ENCODE measurements around the gene HOXC12.

The HOXC12 gene

GRCh38 chr12:54005853-54006558 lies 51.3 kb downstream of the HOXC12 start:
- H3K4me2 ChIP-seq: peak overlapping the region; percentile 54
- H2AFZ ChIP-seq (ENCODE audit: low read depth): peak overlapping the region; percentile 41; the same call in 1 of the 2 replicates
- no peaks in the 10 kb centered on the region for H4K20me1 ChIP-seq (ENCODE audit: insufficient read depth)
- no peaks in the 10 kb centered on the region for H3K79me2 ChIP-seq (ENCODE audit: insufficient read depth, low read depth)
- H3K4me3 ChIP-seq (IDR thresholded peaks at IDR 0.05; ENCODE audit: insufficient read depth, low read depth, low read length): no peak overlapping the region
- TF ChIP-seq CTCF (conservative IDR thresholded peaks at IDR 0.05; ENCODE audit: low read depth, low read length): peak; percentile 100
- no peak overlapping the region for H3K9ac ChIP-seq
- no peaks in the 10 kb centered on the region for H3K36me3 ChIP-seq (ENCODE audit: insufficient read depth)
- peaks cover 20% of the 10 kb centered on the region for H3K4me1 ChIP-seq (ENCODE audit: low read depth, poor library complexity, severe bottlenecking)
- no peak overlapping the region for H3K27ac ChIP-seq
- peaks cover 98% of the 10 kb centered on the region for H3K27me3 ChIP-seq (ENCODE audit: insufficient read depth, low read depth)

- no peak for TF ChIP-seq CTCF (conservative IDR thresholded peaks at IDR 0.05; ENCODE audit: low read depth, low read length)
- H3K9ac ChIP-seq: no peak overlapping the region
- no peaks in the 10 kb centered on the region for H3K36me3 ChIP-seq (ENCODE audit: insufficient read depth)
- peaks cover 98% of the 10 kb centered on the region for H3K27me3 ChIP-seq (ENCODE audit: insufficient read depth, low read depth)
- H4K20me1 ChIP-seq (ENCODE audit: insufficient read depth): no peaks in the 10 kb centered on the region
- no peaks in the 10 kb centered on the region for H3K79me2 ChIP-seq (ENCODE audit: insufficient read depth, low read depth)
- no peak overlapping the region for H3K4me3 ChIP-seq (IDR thresholded peaks at IDR 0.05; ENCODE audit: insufficient read depth, low read depth, low read length)
- peak overlapping the region; percentile 54 for H3K4me2 ChIP-seq
- H3K27ac ChIP-seq: no peak overlapping the region
- peak overlapping the region; percentile 41; the same call in 1 of the 2 replicates for H2AFZ ChIP-seq (ENCODE audit: low read depth)
- H3K4me1 ChIP-seq (ENCODE audit: low read depth, poor library complexity, severe bottlenecking): peaks cover 27% of the 10 kb centered on the region
Observed at GRCh38 chr12:54006559-54007220, 52.0 kb downstream of the HOXC12 start.

GRCh38 chr12:54007538-54008259 lies 53.0 kb downstream of the HOXC12 start:
- H3K27me3 ChIP-seq (ENCODE audit: insufficient read depth, low read depth): peaks cover 98% of the 10 kb centered on the region

DNA sequence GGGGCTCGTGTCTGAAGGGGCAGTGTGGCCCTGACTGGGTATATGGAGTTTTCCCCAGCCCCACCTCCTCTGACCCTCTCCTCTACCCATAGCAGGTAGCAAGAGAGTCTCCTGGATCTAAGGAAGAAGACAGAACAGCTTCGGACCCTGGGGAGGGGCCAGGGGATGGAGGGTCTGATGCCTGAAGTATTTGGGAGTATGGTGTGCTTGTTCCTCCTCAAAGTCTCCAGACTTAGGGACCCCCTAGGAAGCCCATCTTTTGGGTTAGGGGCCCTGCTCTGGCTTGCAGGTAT lies 53.5 kb downstream of the HOXC12 start:
- no peaks in the 10 kb centered on the region for H3K36me3 ChIP-seq (ENCODE audit: insufficient read depth)
- H3K27me3 ChIP-seq (ENCODE audit: insufficient read depth, low read depth): peaks cover 98% of the 10 kb centered on the region
- no peak overlapping the region for H2AFZ ChIP-seq (ENCODE audit: low read depth)
- H4K20me1 ChIP-seq (ENCODE audit: insufficient read depth): no peaks in the 10 kb centered on the region
- H3K4me2 ChIP-seq: no peak overlapping the region
- no peaks in the 10 kb centered on the region for H3K79me2 ChIP-seq (ENCODE audit: insufficient read depth, low read depth)
- H3K27ac ChIP-seq: no peak overlapping the region
- TF ChIP-seq CTCF (conservative IDR thresholded peaks at IDR 0.05; ENCODE audit: low read depth, low read length): no peak
- no peak overlapping the region for H3K4me3 ChIP-seq (IDR thresholded peaks at IDR 0.05; ENCODE audit: insufficient read depth, low read depth, low read length)
- H3K9ac ChIP-seq: no peak overlapping the region
- peaks cover 24% of the 10 kb centered on the region for H3K4me1 ChIP-seq (ENCODE audit: low read depth, poor library complexity, severe bottlenecking)

More at GRCh38 chr12:54007538-54008259, 53.0 kb downstream of the HOXC12 start:
- TF ChIP-seq CTCF (conservative IDR thresholded peaks at IDR 0.05; ENCODE audit: low read depth, low read length): no peak; the same call in 1 of the 2 replicates
- Histone ChIP-seq H3K4me1 (ENCODE audit: low read depth, poor library complexity, severe bottlenecking) (peaks cover 24% of the 10 kb centered on the region), H3K36me3 (ENCODE audit: insufficient read depth) (no peaks in the 10 kb centered on the region), H3K4me2 (no peak overlapping the region), H3K27ac (no peak overlapping the region), H3K79me2 (ENCODE audit: insufficient read depth, low read depth) (no peaks in the 10 kb centered on the region), H4K20me1 (ENCODE audit: insufficient read depth) (no peaks in the 10 kb centered on the region), H3K9ac (no peak overlapping the region), H3K4me3 (IDR thresholded peaks at IDR 0.05; ENCODE audit: insufficient read depth, low read depth, low read length) (no peak overlapping the region), H2AFZ (ENCODE audit: low read depth) (no peak overlapping the region)
